GM10266 (cell line): ENCODE data around the gene GALK1.

Source experiments
- DNase-seq: peaks from one replicate; pipeline ENCODE4 v3.0.0; 2012; ENCODE audit errors: extremely low spot score
- TF ChIP-seq, protein P1 (sequence below): IDR thresholded peaks from 2 replicates; pipeline ENCODE4 v1.5.1; 2012; ENCODE audit warnings: mild to moderate bottlenecking, low read depth; ENCODE audit not compliant: control insufficient read depth, insufficient read depth; ENCODE audit errors: missing control alignments

GALK1 gene

DNA sequence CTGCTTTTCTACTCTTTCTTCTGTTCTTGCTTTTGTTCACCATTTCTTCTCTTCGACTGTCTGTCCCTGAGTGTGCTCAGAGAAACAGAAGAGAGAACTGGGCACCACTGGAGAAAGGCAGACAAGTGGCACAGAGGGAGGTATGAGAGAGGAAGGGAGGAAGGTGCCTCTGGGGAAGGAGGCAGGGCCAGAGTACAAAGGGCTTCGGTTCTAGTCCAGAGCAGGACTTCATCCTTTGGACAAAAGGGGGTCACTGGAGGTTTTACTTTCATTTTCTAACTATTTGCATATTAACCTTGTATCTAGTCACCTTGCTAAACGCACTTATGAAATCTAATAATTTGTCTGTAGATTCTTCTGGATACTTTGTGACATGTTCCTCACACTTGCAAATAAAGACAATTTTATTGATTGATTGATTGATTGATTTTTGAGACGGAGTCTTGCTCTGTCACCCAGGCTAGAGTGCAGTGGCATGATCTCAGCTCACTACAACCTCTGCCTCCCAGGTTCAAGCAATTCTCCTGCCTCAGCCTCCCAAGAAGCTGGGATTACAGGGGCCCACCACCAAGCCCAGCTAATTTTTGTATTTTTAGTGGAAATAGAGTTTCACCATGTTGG is 30.2 kb downstream of the GALK1 start:
- no peak for DNase-seq
- TF ChIP-seq, protein P1, sequence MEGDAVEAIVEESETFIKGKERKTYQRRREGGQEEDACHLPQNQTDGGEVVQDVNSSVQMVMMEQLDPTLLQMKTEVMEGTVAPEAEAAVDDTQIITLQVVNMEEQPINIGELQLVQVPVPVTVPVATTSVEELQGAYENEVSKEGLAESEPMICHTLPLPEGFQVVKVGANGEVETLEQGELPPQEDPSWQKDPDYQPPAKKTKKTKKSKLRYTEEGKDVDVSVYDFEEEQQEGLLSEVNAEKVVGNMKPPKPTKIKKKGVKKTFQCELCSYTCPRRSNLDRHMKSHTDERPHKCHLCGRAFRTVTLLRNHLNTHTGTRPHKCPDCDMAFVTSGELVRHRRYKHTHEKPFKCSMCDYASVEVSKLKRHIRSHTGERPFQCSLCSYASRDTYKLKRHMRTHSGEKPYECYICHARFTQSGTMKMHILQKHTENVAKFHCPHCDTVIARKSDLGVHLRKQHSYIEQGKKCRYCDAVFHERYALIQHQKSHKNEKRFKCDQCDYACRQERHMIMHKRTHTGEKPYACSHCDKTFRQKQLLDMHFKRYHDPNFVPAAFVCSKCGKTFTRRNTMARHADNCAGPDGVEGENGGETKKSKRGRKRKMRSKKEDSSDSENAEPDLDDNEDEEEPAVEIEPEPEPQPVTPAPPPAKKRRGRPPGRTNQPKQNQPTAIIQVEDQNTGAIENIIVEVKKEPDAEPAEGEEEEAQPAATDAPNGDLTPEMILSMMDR: no peak

DNA sequence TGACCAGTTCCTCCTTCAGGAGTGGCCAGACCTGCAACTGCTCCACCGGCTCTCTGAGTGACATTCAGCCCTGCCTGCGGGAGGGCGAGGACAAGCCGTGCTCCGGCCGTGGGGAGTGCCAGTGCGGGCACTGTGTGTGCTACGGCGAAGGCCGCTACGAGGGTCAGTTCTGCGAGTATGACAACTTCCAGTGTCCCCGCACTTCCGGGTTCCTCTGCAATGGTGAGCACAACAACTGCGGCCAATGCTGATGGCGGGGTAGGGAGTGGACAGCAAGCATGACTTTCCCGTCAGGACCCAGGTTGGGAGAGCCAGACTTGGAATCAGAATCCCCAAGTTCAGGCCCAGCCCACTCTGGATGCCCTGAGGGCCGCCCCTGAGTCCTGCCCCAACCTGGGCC is 31.5 kb downstream of the GALK1 start:
- TF ChIP-seq, protein P1: no peak
- DNase-seq: no peak

DNA sequence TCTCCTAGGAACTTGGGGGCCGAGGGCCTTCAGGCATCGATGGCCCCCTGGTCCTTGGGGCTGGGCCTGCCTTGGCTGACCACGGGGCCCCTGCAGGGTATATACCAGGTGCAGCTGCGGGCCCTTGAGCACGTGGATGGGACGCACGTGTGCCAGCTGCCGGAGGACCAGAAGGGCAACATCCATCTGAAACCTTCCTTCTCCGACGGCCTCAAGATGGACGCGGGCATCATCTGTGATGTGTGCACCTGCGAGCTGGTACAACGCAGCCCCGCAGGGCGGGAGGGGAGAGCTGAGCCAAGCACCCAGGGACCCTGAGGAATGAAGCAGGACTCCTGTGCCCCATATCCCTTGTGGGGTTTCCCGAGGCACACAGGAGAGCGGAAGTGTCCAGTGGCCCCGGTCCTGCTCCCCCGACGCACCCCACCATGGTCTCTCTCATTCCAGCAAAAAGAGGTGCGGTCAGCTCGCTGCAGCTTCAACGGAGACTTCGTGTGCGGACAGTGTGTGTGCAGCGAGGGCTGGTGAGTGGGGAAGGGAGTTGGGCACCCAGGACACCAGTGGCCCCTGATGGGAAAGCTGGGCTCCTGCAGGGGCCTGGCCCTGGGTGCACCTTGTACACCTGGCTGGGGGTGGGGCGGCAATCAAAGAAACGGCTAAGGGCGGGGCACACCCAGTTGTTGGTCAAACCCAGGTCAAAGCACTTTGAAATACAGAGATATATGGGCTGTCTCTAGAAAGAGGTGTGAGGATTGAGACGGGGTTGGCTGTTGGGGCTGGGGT is 33.1 kb downstream of the GALK1 start:
- TF ChIP-seq, protein P1: no peak
- no peak for DNase-seq

DNA sequence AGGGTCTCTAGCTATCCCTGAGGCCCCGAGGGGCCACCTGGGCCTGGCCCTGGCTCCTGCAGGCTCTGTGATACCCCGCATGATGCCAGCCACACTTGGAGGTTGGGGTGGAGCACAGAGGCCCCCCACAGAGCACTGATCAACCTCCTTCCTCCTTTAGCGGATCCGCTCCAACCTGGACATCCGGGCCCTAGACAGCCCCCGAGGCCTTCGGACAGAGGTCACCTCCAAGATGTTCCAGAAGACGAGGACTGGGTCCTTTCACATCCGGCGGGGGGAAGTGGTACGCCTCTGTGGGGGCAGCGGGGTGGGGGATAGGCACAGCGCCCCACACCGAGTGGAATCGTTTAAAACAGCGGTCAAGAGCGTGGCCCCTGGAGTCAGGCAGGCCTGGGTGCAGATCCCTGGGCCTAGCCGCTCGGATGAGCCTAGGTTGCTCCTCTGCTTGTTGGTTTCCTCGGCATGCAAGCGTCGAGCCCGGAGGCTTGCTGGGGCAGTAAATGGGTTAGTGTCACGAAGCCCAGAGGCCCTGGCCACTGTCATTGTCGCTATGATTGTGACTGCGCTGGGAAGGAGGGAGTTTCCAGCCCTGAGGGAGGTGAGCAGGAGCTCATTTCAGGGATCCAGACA is 33.8 kb downstream of the GALK1 start:
- TF ChIP-seq, protein P1: no peak
- DNase-seq: no peak

DNA sequence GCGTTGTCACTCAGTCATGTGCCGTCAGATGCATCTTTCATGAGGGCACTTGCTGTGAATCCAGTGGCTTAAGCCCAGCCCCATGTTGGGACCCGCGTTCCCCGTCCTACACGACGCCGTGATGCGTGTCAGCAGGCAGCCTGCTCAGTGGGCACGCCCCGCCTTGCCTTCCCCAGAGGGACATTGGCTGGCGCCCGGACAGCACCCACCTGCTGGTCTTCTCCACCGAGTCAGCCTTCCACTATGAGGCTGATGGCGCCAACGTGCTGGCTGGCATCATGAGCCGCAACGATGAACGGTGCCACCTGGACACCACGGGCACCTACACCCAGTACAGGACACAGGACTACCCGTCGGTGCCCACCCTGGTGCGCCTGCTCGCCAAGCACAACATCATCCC is 34.9 kb downstream of the GALK1 start:
- TF ChIP-seq, protein P1: no peak
- no peak for DNase-seq

DNA sequence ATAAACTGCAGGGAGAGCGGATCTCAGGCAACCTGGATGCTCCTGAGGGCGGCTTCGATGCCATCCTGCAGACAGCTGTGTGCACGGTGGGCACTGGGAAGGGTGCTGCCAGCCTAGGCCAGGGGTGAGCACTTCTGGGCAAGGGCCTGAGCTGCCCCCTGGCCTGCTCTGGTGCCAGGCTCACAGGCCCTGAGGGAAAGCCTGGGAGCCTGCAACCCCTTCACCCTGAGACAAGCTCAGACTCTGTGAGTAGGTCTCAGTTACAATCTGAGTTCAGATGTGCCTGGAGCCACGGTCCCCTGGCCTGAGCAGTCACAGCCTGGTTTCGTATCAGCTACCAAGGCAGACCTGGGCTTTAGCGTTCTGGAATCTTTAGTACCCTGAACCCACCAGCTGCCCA is 35.6 kb downstream of the GALK1 start:
- DNase-seq: no peak
- TF ChIP-seq, protein P1: no peak

DNA sequence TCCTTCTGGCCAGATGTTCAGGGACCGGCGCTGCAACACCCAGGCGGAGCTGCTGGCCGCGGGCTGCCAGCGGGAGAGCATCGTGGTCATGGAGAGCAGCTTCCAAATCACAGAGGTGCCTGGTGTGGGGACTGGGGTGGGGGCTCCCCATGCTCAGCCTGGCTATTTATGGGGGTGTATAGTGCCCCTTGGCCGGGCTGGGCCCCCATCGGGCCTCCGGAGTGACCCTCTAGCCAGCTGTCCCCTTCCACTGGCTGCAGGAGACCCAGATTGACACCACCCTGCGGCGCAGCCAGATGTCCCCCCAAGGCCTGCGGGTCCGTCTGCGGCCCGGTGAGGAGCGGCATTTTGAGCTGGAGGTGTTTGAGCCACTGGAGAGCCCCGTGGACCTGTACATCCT is 37.6 kb downstream of the GALK1 start:
- TF ChIP-seq, protein P1: no peak

More for the DNA sequence above, 37.6 kb downstream of the GALK1 start:
- no peak for DNase-seq
